ENCODE measurements around the gene CTNNA3.

GRCh38 chr10:66218981-66219587, 1476.9 kb downstream of the CTNNA3 start:
- no peak for TF ChIP-seq POLR2A (IDR thresholded peaks at IDR 0.05)
- no peak for TF ChIP-seq CTCF (IDR thresholded peaks at IDR 0.05)
- no peak for TF ChIP-seq POLR2AphosphoS5 (IDR thresholded peaks at IDR 0.05)
